ENCODE measurements around the gene LIMS2.

The LIMS2 gene

GRCh38 chr2:127622561-127623387 is 52.6 kb downstream of the LIMS2 start:
- DNase-seq (ENCODE audit: low read depth) = no peak

DNA sequence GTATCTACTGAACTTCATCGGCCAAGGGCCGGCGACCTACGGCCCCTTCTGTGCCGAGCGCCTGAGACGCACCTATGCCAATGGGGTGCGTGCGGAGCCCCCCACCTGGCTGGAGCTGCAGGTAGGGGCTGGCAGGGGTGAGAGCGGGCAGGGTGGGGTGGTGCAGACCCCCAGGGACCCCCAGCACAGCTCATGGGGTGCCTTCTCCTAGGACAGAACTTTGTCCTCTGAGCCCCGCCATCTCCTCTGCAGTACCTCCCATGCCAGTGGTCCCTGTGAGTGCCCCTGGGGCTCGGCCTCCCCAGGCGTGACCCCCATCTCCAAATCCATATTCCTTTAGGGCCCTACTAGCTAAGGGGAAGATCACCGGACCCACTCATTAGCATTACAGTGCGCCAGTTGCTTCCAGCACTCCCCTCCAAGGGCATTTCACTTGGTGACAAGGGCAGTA is 53.3 kb downstream of the LIMS2 start:
- no peak for DNase-seq (ENCODE audit: low read depth)

DNA sequence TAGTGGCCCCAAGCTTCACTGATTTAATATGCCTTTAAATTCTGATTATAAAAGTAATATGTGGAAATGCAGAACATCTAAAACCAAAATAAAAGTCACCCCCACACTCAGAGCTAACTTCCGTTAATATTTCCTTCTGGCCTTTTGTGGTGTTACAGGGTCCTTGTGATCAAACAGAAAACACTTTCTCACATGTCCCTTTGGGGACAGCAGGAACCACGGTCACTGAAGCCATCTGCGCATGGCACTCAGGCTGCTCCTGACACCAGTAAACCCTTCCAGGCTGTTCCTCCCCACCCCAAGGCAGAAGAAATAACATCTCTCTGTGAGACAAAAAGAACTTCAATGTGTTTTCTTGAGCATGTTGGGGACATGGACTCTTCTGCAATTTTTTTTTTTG is 54.5 kb downstream of the LIMS2 start:
- DNase-seq (ENCODE audit: low read depth) = no peak

GRCh38 chr2:127619877-127620705 is 55.2 kb downstream of the LIMS2 start:
- no peak for DNase-seq (ENCODE audit: low read depth)

- DNase-seq (ENCODE audit: low read depth) = no peak
Observed at GRCh38 chr2:127619203-127619590, 56.1 kb downstream of the LIMS2 start.

- no peak for DNase-seq (ENCODE audit: low read depth)
Observed at GRCh38 chr2:127618551-127619202, 56.7 kb downstream of the LIMS2 start.

DNA sequence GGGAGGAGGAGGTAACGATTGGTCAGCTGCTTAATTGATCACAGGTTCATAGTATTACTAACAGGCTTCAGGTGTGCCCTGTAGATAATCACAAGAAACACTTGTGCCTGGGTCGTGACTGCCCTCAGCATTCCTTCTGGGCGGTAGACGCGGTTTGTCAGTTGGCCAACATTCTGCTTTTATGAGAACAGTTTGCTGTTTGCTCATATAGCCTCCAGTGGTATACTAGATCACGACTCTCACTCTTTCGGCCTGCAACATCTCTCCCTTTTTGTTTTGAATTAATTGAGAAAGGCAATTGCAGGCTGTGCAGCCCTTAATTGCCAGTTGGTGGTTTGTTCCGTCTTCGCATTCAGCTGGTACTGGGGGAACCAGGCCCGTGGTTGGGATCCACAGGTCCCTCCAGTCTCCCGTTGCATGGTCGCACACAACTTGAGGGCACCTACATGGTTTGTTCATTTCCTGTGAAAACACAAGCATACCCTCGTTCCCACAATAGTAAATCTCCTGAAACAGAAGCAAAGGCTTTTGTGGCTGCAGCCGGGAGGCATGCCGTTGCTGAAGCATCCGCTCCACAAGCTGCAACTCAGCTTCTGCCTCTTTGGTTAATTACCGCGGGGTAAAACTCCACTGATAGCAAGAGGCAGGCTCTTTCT is 59.7 kb downstream of the LIMS2 start:
- DNase-seq (ENCODE audit: low read depth) = no peak

DNA sequence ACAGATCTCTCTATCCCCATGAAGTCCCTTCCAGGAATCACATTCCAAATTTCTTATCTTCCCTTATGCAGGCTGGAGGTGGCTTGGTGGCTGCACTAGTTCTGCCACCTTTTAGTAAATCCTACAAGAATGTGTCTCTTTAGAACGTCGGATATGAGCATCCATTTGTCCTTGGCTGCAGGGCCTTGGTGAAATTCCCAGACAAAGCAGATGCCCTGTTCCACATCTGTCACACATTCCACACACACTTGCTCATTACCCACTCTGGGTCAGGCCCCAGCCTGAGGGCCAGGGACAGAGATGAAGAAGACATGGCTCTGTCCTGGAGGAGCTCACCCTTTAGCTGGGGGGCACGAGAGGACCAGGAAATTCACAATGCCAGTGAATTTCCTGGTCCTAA is 60.6 kb downstream of the LIMS2 start:
- no peak for DNase-seq (ENCODE audit: low read depth)

DNA sequence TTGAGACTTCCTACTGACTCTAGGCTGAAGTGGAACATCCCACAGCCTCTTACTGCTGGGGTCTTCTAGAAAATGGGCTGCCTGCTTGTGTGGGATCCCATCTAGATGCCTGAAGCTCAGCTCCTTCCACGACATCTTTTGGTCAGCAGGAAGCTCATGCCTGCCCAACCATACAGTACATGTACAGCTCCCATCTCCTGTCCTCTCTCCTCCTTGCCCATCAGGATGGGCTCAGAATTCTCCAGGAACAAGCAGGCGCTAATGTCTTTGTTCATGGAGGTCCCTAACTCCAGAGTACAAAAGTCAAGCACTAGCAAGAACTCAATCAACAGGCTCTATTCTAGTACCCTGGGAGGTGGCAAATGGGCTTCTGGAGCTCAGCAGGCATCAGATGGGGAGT is 61.1 kb downstream of the LIMS2 start:
- DNase-seq (ENCODE audit: low read depth) = no peak

DNA sequence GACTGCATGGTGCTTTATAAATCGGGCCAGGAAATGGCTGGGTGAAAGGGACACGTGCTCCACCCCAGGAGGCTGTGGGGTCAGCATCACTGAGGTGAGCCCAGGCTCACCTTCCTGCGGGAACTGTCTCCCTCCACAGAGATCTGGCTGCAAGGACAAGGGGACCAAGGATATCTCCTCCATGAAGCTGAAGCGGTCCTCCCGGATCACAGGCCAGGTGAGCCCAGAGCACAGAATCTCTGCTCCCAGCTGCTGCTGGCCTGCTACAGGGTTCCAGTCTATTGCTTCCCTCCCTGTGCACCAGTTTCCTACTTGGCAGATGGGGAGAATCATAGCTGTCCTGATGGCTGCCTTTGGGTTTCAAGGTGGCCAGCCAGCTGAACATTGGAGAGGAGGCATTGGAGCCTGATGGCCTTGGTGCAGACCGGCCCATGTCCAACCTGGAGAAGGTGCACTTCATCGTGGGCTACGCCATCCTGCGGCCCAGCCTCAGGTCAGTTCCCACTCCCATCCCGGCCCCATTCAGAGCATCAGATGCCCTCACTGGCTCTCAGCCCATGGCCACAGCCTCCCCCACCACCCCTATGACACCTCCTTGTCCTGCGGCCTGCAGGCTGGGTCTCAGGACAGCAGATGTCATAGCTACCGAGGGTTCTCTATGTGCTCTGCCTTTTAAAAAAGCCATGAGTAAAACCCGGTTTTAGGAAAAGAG is 63.1 kb downstream of the LIMS2 start:
- DNase-seq (ENCODE audit: low read depth) = no peak

- DNase-seq (ENCODE audit: low read depth) = no peak
Observed at GRCh38 chr2:127611076-127611925, 64.0 kb downstream of the LIMS2 start.

GRCh38 chr2:127610561-127610960 is 64.8 kb downstream of the LIMS2 start:
- no peak for DNase-seq (ENCODE audit: low read depth)

- DNase-seq (ENCODE audit: low read depth) = no peak
Observed at GRCh38 chr2:127609818-127610217, 65.5 kb downstream of the LIMS2 start.

- DNase-seq (ENCODE audit: low read depth) = no peak
Observed at GRCh38 chr2:127609031-127609751, 66.1 kb downstream of the LIMS2 start.

DNA sequence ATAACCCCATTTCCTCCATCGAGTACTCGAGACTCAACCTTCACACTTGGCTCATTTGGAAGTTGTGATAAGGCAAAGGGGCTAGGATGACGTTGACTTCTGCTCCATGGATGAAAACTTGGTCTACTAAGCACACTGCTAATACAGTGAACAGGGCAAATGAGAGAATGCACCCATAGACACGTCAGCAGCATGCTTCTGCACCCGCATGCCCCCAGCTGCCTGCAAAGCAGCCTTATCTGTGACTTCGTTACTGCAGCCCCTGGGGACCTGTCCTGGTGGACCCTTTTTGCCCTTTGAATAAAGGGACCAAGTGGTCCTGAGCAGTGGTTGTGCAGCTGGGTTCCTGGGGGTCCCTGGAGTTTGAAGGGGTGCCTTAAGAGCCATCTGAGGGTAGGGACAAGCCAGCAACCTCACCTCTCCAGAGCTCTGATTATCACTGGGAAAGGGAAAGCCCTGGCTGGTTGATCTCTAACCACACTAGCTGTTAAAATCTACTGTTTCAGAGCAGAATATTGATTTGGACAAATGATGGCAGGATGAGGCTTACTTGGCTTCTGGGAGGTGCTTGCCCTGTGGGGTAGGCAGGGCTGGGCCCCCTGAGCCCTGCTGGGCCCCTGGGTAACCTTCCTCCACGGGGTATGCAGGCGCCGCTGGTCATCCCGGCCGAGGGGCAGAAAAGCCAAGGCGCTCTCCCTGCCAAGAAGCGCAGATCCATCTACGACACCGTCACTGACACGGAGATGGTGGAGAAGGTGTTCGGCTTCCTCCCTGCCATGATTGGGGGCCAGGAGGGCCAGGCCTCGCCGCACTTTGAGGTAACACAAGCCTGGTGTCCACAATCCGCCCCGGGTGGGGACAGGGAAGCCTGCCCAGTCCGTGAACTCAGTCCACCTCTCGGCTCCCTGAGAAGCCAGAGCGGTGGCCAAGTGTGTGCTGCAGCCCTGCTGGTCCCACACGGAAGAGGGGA is 67.0 kb downstream of the LIMS2 start:
- no peak for DNase-seq (ENCODE audit: low read depth)

GRCh38 chr2:127607399-127607908 is 67.9 kb downstream of the LIMS2 start:
- DNase-seq (ENCODE audit: low read depth) = no peak

- no peak for DNase-seq (ENCODE audit: low read depth)
Observed at GRCh38 chr2:127606625-127607398, 68.5 kb downstream of the LIMS2 start.

All from stromal cell of bone marrow (primary cell).